Measurements from ENCODE around the gene TSPAN18.

Gene TSPAN18

GRCh38 chr11:44938066-44938691 is 211.4 kb downstream of the TSPAN18 start:
- H3K27ac ChIP-seq (ENCODE audit: low read length) = no peak overlapping the region
- H2AFZ ChIP-seq (ENCODE audit: low read length) = no peak overlapping the region
- no peaks in the 10 kb centered on the region for H4K20me1 ChIP-seq (ENCODE audit: insufficient read depth, low read length)
- H3K4me3 ChIP-seq (ENCODE audit: low read length) = no peak overlapping the region
- no peaks in the 10 kb centered on the region for H3K9me3 ChIP-seq (replicated peaks; ENCODE audit: insufficient read depth, low read length)
- H3K27me3 ChIP-seq (replicated peaks; ENCODE audit: insufficient read depth, low read length) = no peaks in the 10 kb centered on the region
- no peaks in the 10 kb centered on the region for H3F3A ChIP-seq (ENCODE audit: insufficient read depth, low read length)
- DNase-seq = no peak
- no peaks in the 10 kb centered on the region for H3K9me2 ChIP-seq (replicated peaks; ENCODE audit: insufficient read depth, low read length)
- TF ChIP-seq, protein P1, sequence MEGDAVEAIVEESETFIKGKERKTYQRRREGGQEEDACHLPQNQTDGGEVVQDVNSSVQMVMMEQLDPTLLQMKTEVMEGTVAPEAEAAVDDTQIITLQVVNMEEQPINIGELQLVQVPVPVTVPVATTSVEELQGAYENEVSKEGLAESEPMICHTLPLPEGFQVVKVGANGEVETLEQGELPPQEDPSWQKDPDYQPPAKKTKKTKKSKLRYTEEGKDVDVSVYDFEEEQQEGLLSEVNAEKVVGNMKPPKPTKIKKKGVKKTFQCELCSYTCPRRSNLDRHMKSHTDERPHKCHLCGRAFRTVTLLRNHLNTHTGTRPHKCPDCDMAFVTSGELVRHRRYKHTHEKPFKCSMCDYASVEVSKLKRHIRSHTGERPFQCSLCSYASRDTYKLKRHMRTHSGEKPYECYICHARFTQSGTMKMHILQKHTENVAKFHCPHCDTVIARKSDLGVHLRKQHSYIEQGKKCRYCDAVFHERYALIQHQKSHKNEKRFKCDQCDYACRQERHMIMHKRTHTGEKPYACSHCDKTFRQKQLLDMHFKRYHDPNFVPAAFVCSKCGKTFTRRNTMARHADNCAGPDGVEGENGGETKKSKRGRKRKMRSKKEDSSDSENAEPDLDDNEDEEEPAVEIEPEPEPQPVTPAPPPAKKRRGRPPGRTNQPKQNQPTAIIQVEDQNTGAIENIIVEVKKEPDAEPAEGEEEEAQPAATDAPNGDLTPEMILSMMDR (IDR thresholded peaks at IDR 0.05; ENCODE audit: low read length) = no peak
- no peak for TF ChIP-seq EZH2 (optimal IDR thresholded peaks at IDR 0.05; ENCODE audit: low read depth, low read length)
- TF ChIP-seq EZH2phosphoT487 (IDR thresholded peaks at IDR 0.05; ENCODE audit: low read length) = no peak
- H3K36me3 ChIP-seq (replicated peaks; ENCODE audit: insufficient read depth, low read length) = no peaks in the 10 kb centered on the region
- H3K79me2 ChIP-seq (ENCODE audit: low read length) = no peaks in the 10 kb centered on the region
- H3K4me1 ChIP-seq (ENCODE audit: low read length) = 0 out of 2 replicates have a peak, but pooled peaks cover 6% of the 10 kb centered on the region
- H3K4me2 ChIP-seq (ENCODE audit: low read depth, low read length) = no peak overlapping the region
- H3K9ac ChIP-seq (ENCODE audit: low read length) = no peak overlapping the region

DNA sequence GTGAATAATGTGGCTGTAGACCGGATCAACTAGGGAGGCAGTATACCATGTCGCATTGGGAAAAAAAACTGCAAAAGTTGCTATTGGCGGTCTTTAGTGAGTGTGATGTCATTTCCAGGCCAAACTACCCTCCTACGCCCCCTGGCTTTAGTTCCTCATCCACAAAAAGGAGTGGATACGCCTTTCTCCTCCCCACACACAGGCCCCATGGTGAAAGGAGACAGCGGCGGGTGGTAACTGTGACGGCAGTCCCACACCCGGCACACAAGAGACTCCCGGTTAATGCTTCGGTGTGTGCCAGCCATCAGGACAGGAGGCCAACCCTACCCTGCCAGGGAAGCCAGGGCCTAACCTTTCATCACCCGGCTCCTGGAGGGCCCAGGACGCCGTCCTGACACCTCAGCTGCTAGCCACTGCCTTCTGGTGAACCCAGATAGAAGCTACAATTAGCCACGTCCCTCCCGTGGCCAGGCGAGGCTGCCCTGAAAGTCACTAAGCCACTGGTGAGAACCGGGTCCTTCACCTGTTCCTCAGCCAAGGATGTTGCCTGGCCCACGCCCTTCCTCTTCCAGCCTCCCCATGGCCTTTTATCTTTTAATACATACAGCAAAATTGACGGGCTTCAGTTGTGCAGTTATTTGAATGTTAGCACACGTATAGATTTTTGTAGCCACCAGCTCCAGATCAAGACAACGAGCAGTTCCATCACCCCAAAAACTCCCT is 213.1 kb downstream of the TSPAN18 start:
- Histone ChIP-seq H3K4me2 (ENCODE audit: low read depth, low read length) (no peak overlapping the region), H3K4me1 (ENCODE audit: low read length) (0 out of 2 replicates have a peak, but pooled peaks cover 9% of the 10 kb centered on the region), H3K4me3 (ENCODE audit: low read length) (no peak overlapping the region), H3K36me3 (replicated peaks; ENCODE audit: insufficient read depth, low read length) (no peaks in the 10 kb centered on the region), H4K20me1 (ENCODE audit: insufficient read depth, low read length) (no peaks in the 10 kb centered on the region), H3F3A (ENCODE audit: insufficient read depth, low read length) (no peaks in the 10 kb centered on the region), H2AFZ (ENCODE audit: low read length) (no peak overlapping the region), H3K27me3 (replicated peaks; ENCODE audit: insufficient read depth, low read length) (no peaks in the 10 kb centered on the region), H3K9me3 (replicated peaks; ENCODE audit: insufficient read depth, low read length) (no peaks in the 10 kb centered on the region), H3K27ac (ENCODE audit: low read length) (no peak overlapping the region), H3K79me2 (ENCODE audit: low read length) (no peaks in the 10 kb centered on the region), H3K9ac (ENCODE audit: low read length) (no peak overlapping the region), H3K9me2 (replicated peaks; ENCODE audit: insufficient read depth, low read length) (no peaks in the 10 kb centered on the region)
- TF ChIP-seq, protein P1 (IDR thresholded peaks at IDR 0.05; ENCODE audit: low read length) = no peak
- TF ChIP-seq EZH2 (optimal IDR thresholded peaks at IDR 0.05; ENCODE audit: low read depth, low read length) (no peak), EZH2phosphoT487 (IDR thresholded peaks at IDR 0.05; ENCODE audit: low read length) (no peak)
- DNase-seq = no peak

DNA sequence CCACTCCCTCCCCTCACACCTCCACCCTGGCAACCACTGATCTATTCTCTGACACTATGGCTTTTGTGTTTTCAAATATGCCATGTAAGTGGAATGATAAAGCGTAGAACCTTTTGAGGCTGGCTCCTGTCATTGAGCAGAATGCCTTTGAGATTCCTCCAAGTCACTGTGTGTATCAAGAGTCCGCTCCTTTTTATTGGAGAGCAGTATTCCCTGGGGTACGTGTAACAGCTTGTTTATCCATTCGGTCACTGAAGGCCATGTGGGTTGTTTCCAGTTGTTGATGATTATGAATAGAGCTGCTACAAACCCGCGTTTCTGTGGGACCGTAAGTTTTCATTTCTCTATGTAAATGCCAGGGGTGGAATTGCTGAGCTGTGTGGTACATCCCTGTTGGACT is 213.6 kb downstream of the TSPAN18 start:
- Histone ChIP-seq H3K4me3 (ENCODE audit: low read length) (no peak overlapping the region), H3K9me2 (replicated peaks; ENCODE audit: insufficient read depth, low read length) (no peaks in the 10 kb centered on the region), H3K4me2 (ENCODE audit: low read depth, low read length) (no peak overlapping the region), H3K79me2 (ENCODE audit: low read length) (no peaks in the 10 kb centered on the region), H3K27ac (ENCODE audit: low read length) (no peak overlapping the region), H3F3A (ENCODE audit: insufficient read depth, low read length) (no peaks in the 10 kb centered on the region), H4K20me1 (ENCODE audit: insufficient read depth, low read length) (no peaks in the 10 kb centered on the region), H3K36me3 (replicated peaks; ENCODE audit: insufficient read depth, low read length) (no peaks in the 10 kb centered on the region), H3K9me3 (replicated peaks; ENCODE audit: insufficient read depth, low read length) (no peaks in the 10 kb centered on the region), H2AFZ (ENCODE audit: low read length) (no peak overlapping the region), H3K9ac (ENCODE audit: low read length) (no peak overlapping the region), H3K27me3 (replicated peaks; ENCODE audit: insufficient read depth, low read length) (no peaks in the 10 kb centered on the region), H3K4me1 (ENCODE audit: low read length) (0 out of 2 replicates have a peak, but pooled peaks cover 9% of the 10 kb centered on the region)
- no peak for TF ChIP-seq EZH2 (optimal IDR thresholded peaks at IDR 0.05; ENCODE audit: low read depth, low read length)
- no peak for TF ChIP-seq EZH2phosphoT487 (IDR thresholded peaks at IDR 0.05; ENCODE audit: low read length)
- TF ChIP-seq, protein P1 (IDR thresholded peaks at IDR 0.05; ENCODE audit: low read length) = no peak
- no peak for DNase-seq
